ENCODE data around the gene INS. TPM values are rescaled to one million over a fixed set of nuclear protein-coding genes. Genes with fewer than 3 reads are reported as not detected.

The INS gene
- total and polyA plus RNA-seq, 2 of the 8 experiments (the other 6 are each of a cell fraction or from before 2014, with no cell fraction given): not detected

- H4K8ac ChIP-seq (ENCODE audit: extremely low read depth, insufficient read depth, low read length): 0 out of 2 replicates have a peak overlapping the region, but pooled peaks have one; percentile 4
- no peaks in the 10 kb centered on the region for H3K9me3 ChIP-seq (ENCODE audit: insufficient read depth in 2 of 2, low read depth in 1 of 2, low read length in 1 of 2)
- no peak overlapping the region for H3K23ac ChIP-seq (ENCODE audit: insufficient read length)
- no peak overlapping the region for H3K4me2 ChIP-seq (ENCODE audit: insufficient read depth in 1 of 2, low read depth in 2 of 2, low read length in 2 of 2)
- H4K91ac ChIP-seq (replicated peaks; ENCODE audit: insufficient read length, low read length): no peak overlapping the region
- H3K36me3 ChIP-seq (ENCODE audit: control insufficient read depth in 2 of 4, insufficient read depth in 4 of 4, low read length in 3 of 4): no peaks in the 10 kb centered on the region
- no peaks in the 10 kb centered on the region; a peak in 2 of 7 replicates for H3K27me3 ChIP-seq (replicated peaks in 1 of 4; ENCODE audit: control insufficient read depth in 3 of 4, extremely low read depth in 1 of 4, insufficient read depth in 3 of 4, low read length in 3 of 4)
- no peak overlapping the region for H2AK5ac ChIP-seq (ENCODE audit: low read depth, low read length)
- H3K18ac ChIP-seq (ENCODE audit: extremely low read depth, low read length): no peak overlapping the region
- CTCF ChIA-PET (ENCODE audit: partially characterized antibody): interaction anchor here (0.7 to 6.1 kb wide), 25 partner anchors 9 to 693 kb away, joined by 3 to 116 read pairs (median 4); partner anchors contain the start of genes C11orf21, CDKN1C and TSPAN32
- H4K5ac ChIP-seq (ENCODE audit: insufficient read length, low read depth, low read length): no peak overlapping the region
- H2BK120ac ChIP-seq (replicated peaks; ENCODE audit: low read depth, low read length): no peak overlapping the region
- no peaks in the 10 kb centered on the region for H3K79me2 ChIP-seq (ENCODE audit: control insufficient read depth in 1 of 2, insufficient read depth in 2 of 2, low read length in 2 of 2)
- no peaks in the 10 kb centered on the region for H3K79me1 ChIP-seq (ENCODE audit: low read depth, low read length)
- FAIRE-seq: no peak
- no peak overlapping the region for H2AFZ ChIP-seq (ENCODE audit: low read length)
- no peak overlapping the region for H2BK20ac ChIP-seq (ENCODE audit: low read length)
- H3K56ac ChIP-seq (replicated peaks; ENCODE audit: insufficient read length, low read depth, low read length): no peak overlapping the region
- peaks cover 0 to 1% of the 10 kb centered on the region in 2 experiments for H4K20me1 ChIP-seq (replicated peaks in 1 of 2; ENCODE audit: control insufficient read depth in 1 of 2, insufficient read depth in 2 of 2, low read length in 2 of 2)
- no peak for DNase-seq (ENCODE audit: low read depth in 1 of 2, low spot score in 2 of 2)
- H2BK12ac ChIP-seq (ENCODE audit: low read depth, low read length): peak overlapping the region; percentile 27; the same call in 1 of the 2 replicates
- H2BK5ac ChIP-seq (ENCODE audit: low read depth, low read length): no peak overlapping the region
- no peaks in the 10 kb centered on the region for H3K23me2 ChIP-seq (ENCODE audit: low read depth, low read length)
- H3K9ac ChIP-seq (replicated peaks in 1 of 4; ENCODE audit: extremely low read depth in 1 of 4, low read depth in 3 of 4, low read length in 3 of 4): no peak overlapping the region
- H3K4me3 ChIP-seq (ENCODE audit: extremely low read depth in 1 of 4, insufficient read depth in 2 of 4, low read depth in 3 of 4, low read length in 4 of 4): no peak overlapping the region
- no peak overlapping the region for H3K4ac ChIP-seq (replicated peaks; ENCODE audit: insufficient read length, low read depth, low read length)
- POLR2A ChIA-PET (ENCODE audit: partially characterized antibody): interaction anchor here (0.7 kb wide), 1 partner anchor 183 kb away, joined by 3 read pairs; no protein-coding TSS in a partner anchor
- H3K14ac ChIP-seq (ENCODE audit: insufficient read length): no peak overlapping the region
- 0 out of 2 replicates have a peak overlapping the region, but pooled peaks have one; percentile 61 for H2BK15ac ChIP-seq (ENCODE audit: low read length)
- H3K27ac ChIP-seq (ENCODE audit: low read depth, low read length): no peak overlapping the region
- WGBS, 2 experiments (ENCODE audit: extremely low coverage in 1 of 2, insufficient coverage in 1 of 2, insufficient read length in 1 of 2, insufficient replicate concordance in 2 of 2, low coverage in 1 of 2, low lambda C conversion rate in 2 of 2, missing lambda C conversion rate in 1 of 2): 82% methylated on average over 24 of the region's 26 CpGs; no CpG with 5 or more reads in 1 of the 2 experiments
- no peaks in the 10 kb centered on the region; a peak in 1 of 7 replicates for H3K4me1 ChIP-seq (replicated peaks in 1 of 4; ENCODE audit: control insufficient read depth in 3 of 4, insufficient read depth in 4 of 4, low read length in 3 of 4)
- TF ChIP-seq YY1 (IDR thresholded peaks at IDR 0.05; ENCODE audit: low read depth, low read length) (no peak), BRCA1 (IDR thresholded peaks at IDR 0.05; ENCODE audit: low read depth, low read length) (no peak), CREB1 (IDR thresholded peaks at IDR 0.05) (no peak), JUN (IDR thresholded peaks at IDR 0.05; ENCODE audit: low read depth, low read length) (no peak), ZNF274 (IDR thresholded peaks at IDR 0.05; ENCODE audit: borderline replicate concordance, extremely low read depth, low read length) (no peak), SAP30 (IDR thresholded peaks at IDR 0.05; ENCODE audit: insufficient read depth, insufficient replicate concordance, low read length) (no peak), CTBP2 (IDR thresholded peaks at IDR 0.05; ENCODE audit: borderline replicate concordance, insufficient read depth, insufficient read length, low read length) (no peak), GABPA (IDR thresholded peaks at IDR 0.05; ENCODE audit: borderline replicate concordance, insufficient read depth, low read length) (no peak), ATF3 (IDR thresholded peaks at IDR 0.05; ENCODE audit: insufficient read depth, low read depth, low read length) (no peak), RBBP5 (IDR thresholded peaks at IDR 0.05; ENCODE audit: borderline replicate concordance, low read depth, low read length) (no peak), EP300 (IDR thresholded peaks at IDR 0.05; ENCODE audit: borderline replicate concordance in 1 of 2, low read depth in 2 of 2, low read length in 2 of 2) (no peak)
Measured at GRCh38 chr11:2193099-2193887, 32.3 kb upstream of the INS start.

All from H1 (cell line).